Measurements from ENCODE around the gene BIRC6. TPM values are rescaled to one million over a fixed set of nuclear protein-coding genes. Genes with fewer than 3 reads are reported as not detected.

BIRC6 gene
- total and polyA plus RNA-seq, 2 of the 4 experiments (the other 2 are of a cell fraction): 26.5 to 316 TPM

DNA sequence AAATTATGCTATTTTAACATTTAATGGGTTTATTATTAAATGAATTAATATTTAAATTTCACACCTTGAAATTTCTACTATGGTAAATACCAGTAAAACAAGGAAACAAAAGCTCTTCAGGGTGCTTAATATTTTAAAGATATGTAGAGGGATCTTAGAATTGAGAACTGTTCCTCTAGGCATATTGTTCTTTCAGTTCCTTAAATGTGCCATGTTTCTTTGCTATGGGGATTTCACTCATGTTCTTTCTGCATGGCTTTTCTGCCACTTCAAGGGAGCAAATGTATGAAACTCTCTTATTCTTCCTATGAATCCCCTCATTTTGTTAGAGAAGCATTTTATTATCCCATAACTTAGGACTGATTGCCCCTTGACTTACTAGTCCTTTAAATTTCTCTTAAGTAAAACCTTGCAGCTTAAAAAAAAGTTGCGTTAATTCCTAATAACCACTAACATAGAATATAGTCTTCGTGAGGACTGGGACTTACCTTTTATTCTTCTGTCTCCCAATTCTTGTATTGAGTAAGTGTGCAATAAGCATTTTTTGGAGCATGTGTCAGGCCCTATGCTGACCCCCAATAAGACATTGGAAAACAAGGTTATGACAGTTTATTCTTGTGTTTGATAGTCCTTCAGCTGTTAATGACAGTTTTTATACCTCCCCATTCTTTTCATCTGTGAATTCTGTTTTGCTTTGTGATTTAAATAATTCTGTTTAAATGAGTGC is 95.7 kb downstream of the BIRC6 start:
- H2BK15ac ChIP-seq (ENCODE audit: low read depth, low read length): no peak overlapping the region
- no peak for ATAC-seq (ENCODE audit: low read depth)

More for the DNA sequence above, 95.7 kb downstream of the BIRC6 start:
- Histone ChIP-seq H2AFZ (replicated peaks; ENCODE audit: low read length, poor library complexity) (no peak overlapping the region), H2BK120ac (ENCODE audit: low read depth, low read length) (no peak overlapping the region), H4K20me1 (ENCODE audit: insufficient read depth, low read length) (no peaks in the 10 kb centered on the region), H2BK5ac (ENCODE audit: low read depth, low read length, poor library complexity, severe bottlenecking) (no peak overlapping the region), H3K4me1 (ENCODE audit: control insufficient read depth, insufficient read depth, low read length) (no peaks in the 10 kb centered on the region), H3K36me3 (ENCODE audit: control insufficient read depth, insufficient read depth, low read length) (peaks cover 13% of the 10 kb centered on the region), H3K56ac (ENCODE audit: extremely low read depth, insufficient read depth, low read length) (no peak overlapping the region), H4K5ac (ENCODE audit: low read depth, low read length) (no peak overlapping the region), H3K9me3 (ENCODE audit: control insufficient read depth, insufficient read depth, low read length) (no peaks in the 10 kb centered on the region), H3K79me1 (ENCODE audit: low read depth in 1 of 2, low read length in 2 of 2) (peaks cover 2 to 19% of the 10 kb centered on the region in 2 experiments; a peak in 3 of 4 replicates), H3K18ac (ENCODE audit: low read depth, low read length) (no peak overlapping the region), H3K14ac (replicated peaks; ENCODE audit: low read depth, low read length) (no peak overlapping the region), H3K23ac (ENCODE audit: low read depth, low read length) (no peak overlapping the region; the same call in 1 of the 2 replicates), H2AK5ac (ENCODE audit: low read depth, low read length) (no peak overlapping the region), H3K9ac (ENCODE audit: low read depth, low read length) (no peak overlapping the region), H3K4ac (ENCODE audit: low read depth, low read length) (no peak overlapping the region), H3K4me3 (ENCODE audit: insufficient read depth, low read depth, low read length) (no peak overlapping the region), H3K4me2 (ENCODE audit: low read depth, low read length) (no peak overlapping the region), H2BK20ac (ENCODE audit: low read depth, low read length) (no peak overlapping the region), H4K8ac (ENCODE audit: low read depth in 2 of 2, low read length in 2 of 2) (no peak overlapping the region), H3K9me1 (ENCODE audit: insufficient read depth, low read length) (no peaks in the 10 kb centered on the region), H4K91ac (ENCODE audit: insufficient read depth, low read depth, low read length) (no peak overlapping the region), H3K27me3 (ENCODE audit: control insufficient read depth, insufficient read depth, low read length) (no peaks in the 10 kb centered on the region), H3K27ac (ENCODE audit: insufficient read depth, low read length) (no peak overlapping the region), H2AK9ac (replicated peaks; ENCODE audit: low read depth, low read length, poor library complexity) (no peak overlapping the region)
- no CpG with 5 or more reads among the region's 2 CpGs for WGBS, 2 experiments (ENCODE audit: extremely low coverage in 2 of 2, insufficient read length in 1 of 2)
- CTCF ChIA-PET: interaction anchor here (0.6 kb wide), 1 partner anchor 25 kb away, joined by 4 read pairs; no protein-coding TSS in a partner anchor
- DNase-seq: no peak
- intact Hi-C loops (cut with micrococcal nuclease): no loop called here
- BruUV-seq (replicated peaks): no TSS peak
- in situ Hi-C loops (cut with MboI; ENCODE audit: low sequenced_read_pairs): no loop called here
- dilution Hi-C loops (cut with HindIII; ENCODE audit: low sequenced_read_pairs, unreplicated experiment): no loop called here
- POLR2A ChIA-PET (ENCODE audit: unreplicated experiment): no interaction called here
- peak; percentile 52 for TF ChIP-seq MAFK (IDR thresholded peaks at IDR 0.05; ENCODE audit: low read depth, low read length)
- TF ChIP-seq MXI1 (IDR thresholded peaks at IDR 0.05; ENCODE audit: borderline replicate concordance, low read depth, low read length): no peak
- TF ChIP-seq FOS (IDR thresholded peaks at IDR 0.05; ENCODE audit: low read depth, low read length): no peak
